ENCODE data around the gene PDGFC.

DNA sequence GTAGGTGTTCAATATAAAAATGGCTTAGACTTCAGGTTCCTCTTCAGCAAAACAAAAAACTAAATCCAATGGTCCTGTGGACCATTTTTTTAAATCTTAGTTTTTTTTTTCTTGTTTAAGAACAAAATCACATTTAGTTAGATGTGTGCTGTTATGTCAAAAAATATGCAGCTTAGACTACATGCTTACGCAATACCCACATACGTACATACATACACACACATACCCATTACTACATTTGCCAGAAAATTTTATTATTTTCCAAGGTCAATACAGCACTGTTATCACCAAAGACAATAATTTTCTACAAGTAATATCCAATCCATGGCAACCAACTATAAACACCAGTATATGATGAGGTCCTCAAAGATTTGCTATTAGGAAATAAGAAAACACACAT, 144.1 kb downstream of the PDGFC start:
- TF ChIP-seq, protein P1, sequence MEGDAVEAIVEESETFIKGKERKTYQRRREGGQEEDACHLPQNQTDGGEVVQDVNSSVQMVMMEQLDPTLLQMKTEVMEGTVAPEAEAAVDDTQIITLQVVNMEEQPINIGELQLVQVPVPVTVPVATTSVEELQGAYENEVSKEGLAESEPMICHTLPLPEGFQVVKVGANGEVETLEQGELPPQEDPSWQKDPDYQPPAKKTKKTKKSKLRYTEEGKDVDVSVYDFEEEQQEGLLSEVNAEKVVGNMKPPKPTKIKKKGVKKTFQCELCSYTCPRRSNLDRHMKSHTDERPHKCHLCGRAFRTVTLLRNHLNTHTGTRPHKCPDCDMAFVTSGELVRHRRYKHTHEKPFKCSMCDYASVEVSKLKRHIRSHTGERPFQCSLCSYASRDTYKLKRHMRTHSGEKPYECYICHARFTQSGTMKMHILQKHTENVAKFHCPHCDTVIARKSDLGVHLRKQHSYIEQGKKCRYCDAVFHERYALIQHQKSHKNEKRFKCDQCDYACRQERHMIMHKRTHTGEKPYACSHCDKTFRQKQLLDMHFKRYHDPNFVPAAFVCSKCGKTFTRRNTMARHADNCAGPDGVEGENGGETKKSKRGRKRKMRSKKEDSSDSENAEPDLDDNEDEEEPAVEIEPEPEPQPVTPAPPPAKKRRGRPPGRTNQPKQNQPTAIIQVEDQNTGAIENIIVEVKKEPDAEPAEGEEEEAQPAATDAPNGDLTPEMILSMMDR (IDR thresholded peaks at IDR 0.05): no peak
- TF ChIP-seq EP300 (IDR thresholded peaks at IDR 0.05) (no peak), POLR2AphosphoS5 (IDR thresholded peaks at IDR 0.05) (no peak)

Data from gastroesophageal sphincter (tissue), 3 donors.